Right lobe of liver (tissue), 6 donors: ENCODE measurements around the gene HDAC1. TPM values are rescaled to one million over a fixed set of nuclear protein-coding genes. Genes with fewer than 3 reads are reported as not detected.

Source experiments
- ATAC-seq, 4 donors: fragments of 200-7000 bp; cut with Tn5 transposase; one replicate each; pipeline ENCODE4 v1.9.1; 2020; ENCODE audit warnings: mild to moderate bottlenecking in 4 of 4, moderate library complexity in 4 of 4
- DNase-seq, 3 donors: peaks; one replicate each; pipeline ENCODE4 v3.0.0-alpha.2; 2020
- H3K27ac ChIP-seq, 3 donors: fragments of 200-600 bp; one replicate each; pipeline ENCODE4 v1.8.0; 2022
- H3K27me3 ChIP-seq, 2 donors: fragments of 200-600 bp; one replicate each; pipeline ENCODE4 v1.8.0; 2022
- H3K36me3 ChIP-seq, 4 donors: fragments of 200-600 bp; sonication (generic) in 1 of 4; one replicate each; pipeline versions ENCODE4 v1.5.1 to v1.8.0; 2017 to 2022; ENCODE audit warnings: control low read depth in 1 of 4
- H3K4me1 ChIP-seq, 4 donors: fragments of 200-600 bp; sonication (generic) in 1 of 4; one replicate each; pipeline versions ENCODE4 v1.5.1 to v1.8.0; 2017 to 2022; ENCODE audit warnings: control low read depth in 1 of 4
- H3K4me3 ChIP-seq, 3 donors: fragments of 200-600 bp; one replicate each; pipeline ENCODE4 v1.8.0; 2022
- H3K9me3 ChIP-seq, 4 donors: fragments of 200-600 bp; sonication (generic) in 1 of 4; one replicate each; pipeline versions ENCODE4 v1.5.1 to v1.8.0; 2017 to 2022; ENCODE audit warnings: control low read depth in 1 of 4
- CTCF ChIP-seq, 4 donors: fragments of 200-600 bp in 3 of 4; fragments of 450-650 bp in 1 of 4; IDR thresholded peaks; one replicate each; pipeline versions ENCODE4 v1.5.1 to v1.8.0; 2016 to 2022; ENCODE audit warnings: antibody characterized with exemption in 4 of 4, mild to moderate bottlenecking in 2 of 4
- POLR2A ChIP-seq: fragments of 450-650 bp; IDR thresholded peaks from one replicate; pipeline ENCODE4 v1.6.1; 2017; ENCODE audit warnings: antibody characterized with exemption, mild to moderate bottlenecking
- WGBS: methylation state at CpG from one replicate; pipeline ENCODE4 v1.1.6; 2018; ENCODE audit warnings: low coverage, low lambda C conversion rate; ENCODE audit not compliant: insufficient coverage; ENCODE audit errors: missing lambda C conversion rate; 5-methylcytosine and 5-hydroxymethylcytosine counted together
- intact Hi-C, 2 donors: fragments of 100-400 bp; cut with DNase I; formaldehyde crosslinking; loops; one replicate each; pipeline versions ENCODE4 v1.11.2 to v1.14.1; 2022
- total RNA-seq, 6 experiments: library from RNA; depleted of rRNA in 2 of 6; stranded (reverse); fragments of >200 nt in 2 of 6; fragmentation: NEBNext Ultra II Directional in 3 of 6; extraction: Animal tissue kit (Norgen Biotek cat#: 25700) in 3 of 6; gene quantifications; one replicate each; pipeline versions ENCODE4 v1.1.0 to v1.2.4, GENCODE V29; 2016 to 2023
- donor health status: DM: no; HTN: yes; CAD: no.
- donor health status: DM: no; HTN: no; CAD: no.
- donor health status: DM: no; HTN: no; CAD: no.
- donor health status: DM: no; HTN: yes; CAD: no.
- donor health status: DM: no; HTN: yes; CAD: no.

Gene HDAC1
- total RNA-seq, 6 experiments from 2014 or later, result 24.0 to 40.6 (median 32.4) TPM

DNA sequence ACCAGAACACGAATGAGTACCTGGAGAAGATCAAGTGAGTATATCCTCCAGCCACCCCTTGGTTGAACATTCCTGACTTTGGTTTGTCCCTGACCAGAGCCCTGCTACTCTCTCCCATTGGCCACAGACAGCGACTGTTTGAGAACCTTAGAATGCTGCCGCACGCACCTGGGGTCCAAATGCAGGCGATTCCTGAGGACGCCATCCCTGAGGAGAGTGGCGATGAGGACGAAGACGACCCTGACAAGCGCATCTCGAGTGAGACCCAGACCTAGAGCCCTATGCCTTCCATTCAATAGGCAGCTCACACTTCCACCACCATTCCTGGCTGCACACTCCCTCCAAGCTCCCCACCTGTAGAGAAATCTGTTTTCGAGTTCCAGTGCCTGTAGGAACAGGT, 39.7 kb downstream of the HDAC1 start:
- H3K27me3 ChIP-seq, result no peaks in the 10 kb centered on the region
- ATAC-seq (no peak), DNase-seq (no peak)
- H3K4me3 ChIP-seq, result no peak overlapping the region
- TF ChIP-seq CTCF (IDR thresholded peaks at IDR 0.05), result no peak
- TF ChIP-seq POLR2A, result no peak
- WGBS, result 92% methylated on average over 4 of the region's 12 CpGs
- H3K4me1 ChIP-seq, result peaks cover 0 to 9% (median 0%) of the 10 kb centered on the region in 4 donors
- intact Hi-C loops, result no loop called here
- H3K27ac ChIP-seq, result no peak overlapping the region
- peaks cover 0 to 63% (median 20%) of the 10 kb centered on the region in 4 donors for H3K36me3 ChIP-seq
- H3K9me3 ChIP-seq, result no peaks in the 10 kb centered on the region

DNA sequence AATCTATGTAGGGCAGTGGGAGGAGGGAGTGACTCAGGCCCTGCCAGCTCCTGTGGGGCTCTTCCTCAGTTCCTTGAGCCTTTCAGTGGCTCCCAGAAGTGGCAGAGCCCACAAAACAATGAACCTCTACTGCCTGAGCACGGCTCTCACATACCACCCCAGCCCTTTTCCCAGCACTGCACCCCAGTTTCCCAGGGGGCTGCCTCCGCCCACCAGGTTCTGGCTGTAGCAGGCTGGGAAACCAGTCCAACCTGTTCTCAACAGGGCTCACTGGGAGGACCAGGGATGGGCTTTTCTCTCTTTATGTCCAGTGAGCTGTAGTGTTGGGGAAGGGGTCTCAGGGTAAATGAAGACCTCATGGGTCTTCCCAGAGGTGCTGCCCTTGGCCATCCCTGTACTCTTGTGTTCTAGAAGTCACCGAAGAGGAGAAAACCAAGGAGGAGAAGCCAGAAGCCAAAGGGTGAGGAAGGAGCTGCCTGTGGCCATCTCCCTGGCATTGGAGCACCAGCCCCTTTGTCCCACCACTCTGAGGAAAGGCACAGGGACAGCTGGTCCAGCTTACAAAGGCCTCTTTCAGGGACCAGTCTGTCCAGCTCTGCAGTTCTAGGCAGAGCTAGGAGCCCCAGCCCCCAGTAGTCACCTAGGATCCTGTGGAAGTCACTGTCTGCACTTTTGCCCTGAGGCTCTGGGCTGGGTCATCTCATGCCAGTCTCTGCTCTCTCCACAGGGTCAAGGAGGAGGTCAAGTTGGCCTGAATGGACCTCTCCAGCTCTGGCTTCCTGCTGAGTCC, 40.6 kb downstream of the HDAC1 start:
- Histone ChIP-seq H3K4me1 (peaks cover 0 to 9% (median 0%) of the 10 kb centered on the region in 4 donors), H3K4me3 (no peak overlapping the region), H3K27ac (no peak overlapping the region), H3K27me3 (no peaks in the 10 kb centered on the region), H3K36me3 (peaks cover 0 to 54% (median 14%) of the 10 kb centered on the region in 4 donors), H3K9me3 (no peaks in the 10 kb centered on the region)
- WGBS, result 88% methylated on average over 1 of the region's 3 CpGs
- DNase-seq (no peak), ATAC-seq (no peak)
- intact Hi-C loops, result no loop called here
- no peak for TF ChIP-seq CTCF (IDR thresholded peaks at IDR 0.05)
- no peak for TF ChIP-seq POLR2A

DNA sequence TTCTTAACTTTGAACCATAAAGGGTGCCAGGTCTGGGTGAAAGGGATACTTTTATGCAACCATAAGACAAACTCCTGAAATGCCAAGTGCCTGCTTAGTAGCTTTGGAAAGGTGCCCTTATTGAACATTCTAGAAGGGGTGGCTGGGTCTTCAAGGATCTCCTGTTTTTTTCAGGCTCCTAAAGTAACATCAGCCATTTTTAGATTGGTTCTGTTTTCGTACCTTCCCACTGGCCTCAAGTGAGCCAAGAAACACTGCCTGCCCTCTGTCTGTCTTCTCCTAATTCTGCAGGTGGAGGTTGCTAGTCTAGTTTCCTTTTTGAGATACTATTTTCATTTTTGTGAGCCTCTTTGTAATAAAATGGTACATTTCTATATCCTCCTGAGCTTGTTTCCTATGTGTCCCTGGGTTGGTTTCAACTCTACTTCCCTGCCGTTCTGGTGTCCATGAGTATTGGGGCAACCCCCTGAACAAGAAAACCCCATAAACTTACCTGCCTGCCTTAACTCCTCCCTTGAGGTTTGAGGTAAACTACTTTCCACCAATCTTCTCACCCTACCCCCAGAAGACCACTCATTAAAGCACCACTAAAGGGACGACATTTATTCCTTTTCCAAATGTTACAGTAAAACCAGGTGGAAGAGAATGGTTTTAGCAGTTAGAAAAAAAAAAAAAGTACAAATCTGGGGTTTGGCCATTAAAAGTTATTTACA, 41.5 kb downstream of the HDAC1 start:
- no peak overlapping the region for H3K4me3 ChIP-seq
- H3K27ac ChIP-seq, result no peak overlapping the region
- intact Hi-C loops, result no loop called here
- H3K27me3 ChIP-seq, result no peaks in the 10 kb centered on the region
- no peak for DNase-seq
- no peaks in the 10 kb centered on the region for H3K9me3 ChIP-seq
- TF ChIP-seq POLR2A, result no peak
- TF ChIP-seq CTCF (IDR thresholded peaks at IDR 0.05), result no peak
- H3K4me1 ChIP-seq, result peaks cover 0 to 9% (median 0%) of the 10 kb centered on the region in 4 donors
- H3K36me3 ChIP-seq, result peaks cover 0 to 46% (median 11%) of the 10 kb centered on the region in 4 donors
- no peak for ATAC-seq
- WGBS, result 76% methylated on average over 3 of the region's 3 CpGs

DNA sequence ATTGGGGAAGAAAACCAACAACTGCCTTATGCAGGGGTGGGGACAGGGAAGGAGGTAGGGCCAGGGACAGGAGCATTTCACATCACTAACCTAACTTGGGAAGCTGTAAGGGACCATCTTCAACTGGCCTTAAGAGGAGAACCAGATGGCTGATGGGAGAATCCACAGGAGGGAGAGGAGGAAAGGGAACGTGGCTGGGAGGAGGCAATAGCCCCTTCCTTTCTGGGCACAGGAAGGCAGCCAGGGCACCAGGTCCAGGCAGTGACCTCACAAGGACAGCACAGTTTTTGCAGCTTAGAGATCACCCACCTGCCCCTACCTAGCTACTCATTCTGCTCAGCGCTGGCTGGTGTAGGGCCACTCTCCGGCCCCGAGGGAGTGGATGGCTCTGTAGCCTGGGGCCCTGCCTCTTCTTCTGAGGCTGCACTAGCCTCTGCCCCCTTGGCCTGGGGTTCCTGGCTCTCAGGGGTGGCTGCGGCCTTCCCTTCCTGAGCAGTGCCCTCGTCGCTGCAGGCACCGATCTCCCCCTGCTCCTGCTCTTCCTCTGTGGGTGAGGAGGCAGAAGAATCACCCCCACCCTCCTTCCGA, 42.5 kb downstream of the HDAC1 start:
- intact Hi-C loops, result no loop called here
- peak overlapping the region in 1 of 3 donors; percentile 50 for H3K27ac ChIP-seq
- TF ChIP-seq CTCF (IDR thresholded peaks at IDR 0.05), result no peak
- TF ChIP-seq POLR2A, result no peak
- no peaks in the 10 kb centered on the region for H3K27me3 ChIP-seq
- peaks cover 0 to 36% (median 6%) of the 10 kb centered on the region in 4 donors for H3K36me3 ChIP-seq
- WGBS, result 35% methylated on average over 5 of the region's 9 CpGs
- DNase-seq, result no peak
- peak in 1 of 4 donors; percentile 10 for ATAC-seq
- peaks cover 0 to 9% (median 0%) of the 10 kb centered on the region in 4 donors for H3K4me1 ChIP-seq
- peak overlapping the region; percentile 55 to 65 (median 55) for H3K4me3 ChIP-seq
- H3K9me3 ChIP-seq, result no peaks in the 10 kb centered on the region
